HEK293 (cell line): Measurements from ENCODE around the gene APBB1.

Experiments
- CTCF ChIA-PET: fragments of 350-600 bp; formaldehyde crosslinking; extraction: SDS; loops from one replicate; lab custom pipeline; 2021; ENCODE audit warnings: antibody characterized with exemption; lab: Yijun Ruan, JAX
- POLR2A ChIA-PET: fragments of 300-600 bp; formaldehyde crosslinking; extraction: SDS; loops from one replicate; lab custom pipeline; 2020; ENCODE audit warnings: antibody characterized with exemption, inconsistent platforms; lab: Yijun Ruan, JAX
- H3K27ac ChIP-seq: fragments of 200-500 bp; sonication (Bioruptor generic); 2 replicates; pipeline ENCODE4 v1.5.1; 2014; ENCODE audit warnings: low read depth, low read length, control low read depth, inconsistent platforms; ENCODE audit errors: extremely low read depth
- H3K36me3 ChIP-seq, 2 experiments: fragments of 200-500 bp in 1 of 2; sonication (Bioruptor generic) in 1 of 2; 1 replicate in 1 of 2; 2 replicates in 1 of 2; pipeline ENCODE4 v1.5.1; 2014 to 2017; ENCODE audit warnings: inconsistent platforms in 2 of 2, low read length in 2 of 2; ENCODE audit not compliant: control insufficient read depth in 2 of 2, insufficient read depth in 1 of 2
- H3K4me1 ChIP-seq: fragments of 200-500 bp; sonication (Bioruptor generic); 2 replicates; pipeline ENCODE4 v1.5.1; 2014; ENCODE audit warnings: mild to moderate bottlenecking, low read length, inconsistent platforms; ENCODE audit not compliant: control insufficient read depth, insufficient read depth
- H3K4me3 ChIP-seq: 2 replicates; pipeline ENCODE4 v1.5.1; 2011; ENCODE audit warnings: low read depth, mild to moderate bottlenecking, control low read depth, low read length, moderate library complexity
- H3K9me3 ChIP-seq: fragments of 200-500 bp; sonication (Bioruptor generic); 2 replicates; pipeline ENCODE4 v1.5.1; 2014; ENCODE audit warnings: low read depth, low read length, inconsistent platforms; ENCODE audit not compliant: control insufficient read depth, insufficient read depth
- CTCF ChIP-seq: fragments of 450-650 bp; formaldehyde crosslinking; IDR thresholded peaks from 2 replicates; pipeline ENCODE4 v1.5.1; 2016; ENCODE audit warnings: missing biosample characterization, missing genetic modification characterization
- EGR2 ChIP-seq: fragments of 450-650 bp; formaldehyde crosslinking; IDR thresholded peaks from 2 replicates; pipeline ENCODE4 v1.5.1; 2016; ENCODE audit warnings: low read depth, missing biosample characterization, missing genetic modification characterization
- HOXD13 ChIP-seq: sonication (generic); formaldehyde crosslinking; IDR thresholded peaks from 2 replicates; pipeline ENCODE4 v1.8.0; 2022; ENCODE audit warnings: missing genetic modification reagents, borderline replicate concordance
- IKZF3 ChIP-seq: fragments of 450-650 bp; IDR thresholded peaks from 2 replicates; pipeline ENCODE4 v1.5.0; 2018; ENCODE audit warnings: missing biosample characterization, mild to moderate bottlenecking, missing genetic modification characterization, moderate library complexity
- KLF16 ChIP-seq: fragments of 450-650 bp; formaldehyde crosslinking; IDR thresholded peaks from 2 replicates; pipeline ENCODE4 v1.5.1; 2017; ENCODE audit warnings: missing biosample characterization, missing genetic modification characterization
- KLF7 ChIP-seq: fragments of 450-650 bp; formaldehyde crosslinking; IDR thresholded peaks from 2 replicates; pipeline ENCODE4 v1.5.1; 2016; ENCODE audit warnings: missing biosample characterization, missing genetic modification characterization, borderline replicate concordance
- PATZ1 ChIP-seq: fragments of 450-650 bp; formaldehyde crosslinking; IDR thresholded peaks from 2 replicates; pipeline ENCODE4 v1.5.1; 2016; ENCODE audit warnings: missing biosample characterization, missing genetic modification characterization
- SP2 ChIP-seq: fragments of 450-650 bp; formaldehyde crosslinking; IDR thresholded peaks from 2 replicates; pipeline ENCODE4 v1.5.1; 2016; ENCODE audit warnings: missing biosample characterization, missing genetic modification characterization
- WT1 ChIP-seq: fragments of 450-650 bp; formaldehyde crosslinking; IDR thresholded peaks from 2 replicates; pipeline ENCODE4 v1.5.1; 2016; ENCODE audit warnings: missing biosample characterization, missing genetic modification characterization
- YY1 ChIP-seq: fragments of 450-650 bp; formaldehyde crosslinking; IDR thresholded peaks from 2 replicates; pipeline ENCODE4 v1.5.1; 2018; ENCODE audit warnings: missing biosample characterization, missing genetic modification characterization
- ZBTB1 ChIP-seq: fragments of 450-650 bp; formaldehyde crosslinking; IDR thresholded peaks from 2 replicates; pipeline ENCODE4 v1.5.1; 2016; ENCODE audit warnings: missing biosample characterization, missing genetic modification characterization
- ZBTB7A ChIP-seq: fragments of 450-650 bp; formaldehyde crosslinking; IDR thresholded peaks from 2 replicates; pipeline ENCODE4 v1.5.1; 2016; ENCODE audit warnings: low read depth, missing biosample characterization, missing genetic modification characterization
- ZFP3 ChIP-seq: fragments of 450-650 bp; formaldehyde crosslinking; IDR thresholded peaks from 2 replicates; pipeline ENCODE4 v1.5.1; 2016; ENCODE audit warnings: low read depth, missing biosample characterization, missing genetic modification characterization
- ZNF112 ChIP-seq: fragments of 450-650 bp; formaldehyde crosslinking; IDR thresholded peaks from 2 replicates; pipeline ENCODE4 v1.5.0; 2017; ENCODE audit warnings: missing biosample characterization, missing genetic modification characterization
- ZNF146 ChIP-seq: fragments of 450-650 bp; formaldehyde crosslinking; IDR thresholded peaks from 2 replicates; pipeline ENCODE4 v1.5.1; 2016; ENCODE audit warnings: missing biosample characterization, missing genetic modification characterization
- ZNF157 ChIP-seq: fragments of 450-650 bp; formaldehyde crosslinking; IDR thresholded peaks from 2 replicates; pipeline ENCODE4 v1.5.1; 2016; ENCODE audit warnings: missing biosample characterization, missing genetic modification characterization
- ZNF214 ChIP-seq: fragments of 450-650 bp; formaldehyde crosslinking; IDR thresholded peaks from 2 replicates; pipeline ENCODE4 v1.5.1; 2017; ENCODE audit warnings: missing biosample characterization, mild to moderate bottlenecking, missing genetic modification characterization, borderline replicate concordance
- ZNF350 ChIP-seq: fragments of 450-650 bp; formaldehyde crosslinking; IDR thresholded peaks from 2 replicates; pipeline ENCODE4 v1.5.0; 2017; ENCODE audit warnings: missing biosample characterization, mild to moderate bottlenecking, missing genetic modification characterization
- ZNF354C ChIP-seq: fragments of 450-650 bp; formaldehyde crosslinking; IDR thresholded peaks from 2 replicates; pipeline ENCODE4 v1.5.1; 2016; ENCODE audit warnings: missing biosample characterization, missing genetic modification characterization, low read depth, borderline replicate concordance
- ZNF362 ChIP-seq: fragments of 450-650 bp; formaldehyde crosslinking; IDR thresholded peaks from 2 replicates; pipeline ENCODE4 v1.5.1; 2016; ENCODE audit warnings: missing biosample characterization, missing genetic modification characterization
- ZNF423 ChIP-seq: fragments of 450-650 bp; formaldehyde crosslinking; IDR thresholded peaks from 2 replicates; pipeline ENCODE4 v1.5.1; 2016; ENCODE audit warnings: missing biosample characterization, missing genetic modification characterization
- ZNF426 ChIP-seq: fragments of 450-650 bp; formaldehyde crosslinking; IDR thresholded peaks from 2 replicates; pipeline ENCODE4 v1.5.1; 2017; ENCODE audit warnings: missing biosample characterization, missing genetic modification characterization, mild to moderate bottlenecking, inconsistent platforms, moderate library complexity
- ZNF514 ChIP-seq: fragments of 450-650 bp; formaldehyde crosslinking; IDR thresholded peaks from 2 replicates; pipeline ENCODE4 v1.5.1; 2016; ENCODE audit warnings: missing biosample characterization, missing genetic modification characterization
- ZNF600 ChIP-seq: fragments of 450-650 bp; formaldehyde crosslinking; IDR thresholded peaks from 2 replicates; pipeline ENCODE4 v1.5.1; 2016; ENCODE audit warnings: missing biosample characterization, missing genetic modification characterization
- ZNF623 ChIP-seq: fragments of 450-650 bp; formaldehyde crosslinking; IDR thresholded peaks from 2 replicates; pipeline ENCODE4 v1.5.1; 2016; ENCODE audit warnings: missing biosample characterization, missing genetic modification characterization
- ZNF677 ChIP-seq: fragments of 450-650 bp; IDR thresholded peaks from 2 replicates; pipeline ENCODE4 v1.5.0; 2018; ENCODE audit warnings: missing biosample characterization, mild to moderate bottlenecking, missing genetic modification characterization, moderate library complexity
- ZNF777 ChIP-seq: fragments of 450-650 bp; formaldehyde crosslinking; IDR thresholded peaks from 2 replicates; pipeline ENCODE4 v1.5.1; 2017; ENCODE audit warnings: missing biosample characterization, missing genetic modification characterization, borderline replicate concordance
- ZNF830 ChIP-seq: fragments of 450-650 bp; IDR thresholded peaks from 2 replicates; pipeline ENCODE4 v1.5.0; 2018; ENCODE audit warnings: missing biosample characterization, missing genetic modification characterization, low read depth, mild to moderate bottlenecking, moderate library complexity

APBB1 gene

GRCh38 chr11:6351782-6352382, 67.0 kb downstream of the APBB1 start:
- Histone ChIP-seq H3K4me3 (no peak overlapping the region), H3K27ac (no peak overlapping the region), H3K9me3 (no peaks in the 10 kb centered on the region), H3K36me3 (no peaks in the 10 kb centered on the region), H3K4me1 (no peaks in the 10 kb centered on the region)
- CTCF ChIA-PET, result interaction anchor here (0.6 to 9.4 kb wide), 19 partner anchors 9 to 1029 kb away, joined by 3 to 101 read pairs (median 3); no protein-coding TSS in a partner anchor
- no peak for TF ChIP-seq ZBTB1 (tag by site-specific recombination)
- no peak for TF ChIP-seq ZNF157 (tag by site-specific recombination)
- TF ChIP-seq IKZF3, result no peak
- TF ChIP-seq ZNF677 (tag by site-specific recombination), result no peak
- TF ChIP-seq CTCF (tag by site-specific recombination), result no peak
- no peak for TF ChIP-seq KLF7 (tag by site-specific recombination)
- TF ChIP-seq ZNF112 (tag by site-specific recombination), result no peak
- TF ChIP-seq ZNF423 (tag by site-specific recombination), result no peak
- no peak for TF ChIP-seq EGR2 (tag by site-specific recombination)
- POLR2A ChIA-PET, result no interaction called here

- ChIA-PET CTCF (interaction anchor here (0.6 to 9.4 kb wide), 7 partner anchors 12 to 874 kb away, joined by 3 to 101 read pairs (median 15); no protein-coding TSS in a partner anchor), POLR2A (no interaction called here)
- Histone ChIP-seq H3K9me3 (no peaks in the 10 kb centered on the region), H3K4me3 (no peak overlapping the region), H3K4me1 (no peaks in the 10 kb centered on the region), H3K36me3 (no peaks in the 10 kb centered on the region), H3K27ac (no peak overlapping the region)
- TF ChIP-seq ZFP3 (tag by site-specific recombination) (no peak), ZNF350 (no peak), SP2 (tag by site-specific recombination) (no peak), ZNF600 (tag by site-specific recombination) (no peak), ZNF426 (tag by site-specific recombination) (no peak)
Observed at GRCh38 chr11:6350486-6350885, 68.4 kb downstream of the APBB1 start.

- Histone ChIP-seq H3K9me3 (no peaks in the 10 kb centered on the region), H3K4me1 (no peaks in the 10 kb centered on the region), H3K36me3 (no peaks in the 10 kb centered on the region), H3K27ac (no peak overlapping the region), H3K4me3 (no peak overlapping the region)
- ChIA-PET POLR2A (no interaction called here), CTCF (interaction anchor here (0.6 to 9.4 kb wide), 4 partner anchors 12 to 1802 kb away, joined by 3 to 101 read pairs (median 6); no protein-coding TSS in a partner anchor)
- TF ChIP-seq WT1 (tag by site-specific recombination) (no peak), ZNF362 (tag by site-specific recombination) (no peak), ZBTB7A (tag by site-specific recombination) (no peak), EGR2 (tag by site-specific recombination) (no peak), ZNF426 (tag by site-specific recombination) (no peak), ZNF214 (tag by site-specific recombination) (no peak), ZNF354C (tag by site-specific recombination) (no peak), YY1 (tag by site-specific recombination) (no peak), IKZF3 (no peak), ZNF514 (tag by site-specific recombination) (no peak), KLF16 (tag by site-specific recombination) (no peak), PATZ1 (tag by site-specific recombination) (no peak), ZNF777 (tag by site-specific recombination) (no peak), ZNF146 (tag by site-specific recombination) (no peak), HOXD13 (CRISPR knock-in tag) (no peak), ZNF830 (tag by site-specific recombination) (no peak), ZNF623 (no peak)
Observed at GRCh38 chr11:6350043-6350442, 68.9 kb downstream of the APBB1 start.
